HG02798 (cell line): ENCODE measurements around the gene UTP11.

Experiments used
- ATAC-seq: cut with Tn5 transposase; IDR thresholded peaks from one replicate; pipeline ENCODE4 v1.9.1; 2021; ENCODE audit warnings: mild to moderate bottlenecking; ENCODE audit not compliant: unreplicated experiment, poor library complexity

The UTP11 gene

GRCh38 chr1:38003261-38004250 lies 9.0 kb upstream of the UTP11 start:
- no peak for ATAC-seq

DNA sequence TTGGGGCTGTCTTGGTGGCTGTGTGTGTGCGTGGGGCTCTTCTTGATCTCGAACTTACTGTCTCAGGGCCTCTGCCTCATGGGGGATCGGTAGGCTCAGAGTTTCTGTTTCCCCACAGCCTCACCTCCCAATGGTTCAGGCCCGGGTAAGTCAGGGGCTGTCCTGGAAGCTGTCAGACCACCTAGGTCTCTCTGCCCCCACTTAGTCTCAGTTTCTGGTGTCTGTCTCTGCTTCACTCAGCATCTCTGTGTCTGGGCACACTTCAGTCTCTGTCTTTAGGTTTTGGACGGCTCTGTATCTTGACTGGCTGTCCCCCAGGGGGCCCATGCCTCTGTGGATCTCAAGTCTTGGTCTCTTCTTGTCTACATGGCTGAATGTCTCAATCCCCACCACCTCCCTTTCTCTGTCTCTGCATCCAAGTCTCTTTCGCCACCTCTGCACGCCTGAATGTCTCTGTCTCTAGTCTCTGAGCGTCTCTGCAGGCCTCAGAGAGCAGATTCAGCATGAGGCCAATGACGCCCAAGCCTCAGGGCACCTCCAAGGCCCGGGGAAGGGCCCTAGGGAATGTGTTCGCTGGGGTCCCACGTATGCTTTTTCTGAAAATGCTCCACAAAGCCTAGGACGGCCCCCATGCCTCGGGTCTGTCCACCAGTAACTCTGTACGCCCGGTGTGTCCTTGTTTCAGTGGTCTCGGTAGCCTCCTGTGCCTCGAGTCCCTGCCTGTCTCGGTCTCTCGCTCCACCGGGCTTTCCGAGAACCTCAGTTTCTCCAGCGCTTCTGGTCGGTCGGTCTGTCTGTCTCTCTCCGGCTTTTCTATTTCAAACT lies 8.0 kb upstream of the UTP11 start:
- no peak for ATAC-seq

DNA sequence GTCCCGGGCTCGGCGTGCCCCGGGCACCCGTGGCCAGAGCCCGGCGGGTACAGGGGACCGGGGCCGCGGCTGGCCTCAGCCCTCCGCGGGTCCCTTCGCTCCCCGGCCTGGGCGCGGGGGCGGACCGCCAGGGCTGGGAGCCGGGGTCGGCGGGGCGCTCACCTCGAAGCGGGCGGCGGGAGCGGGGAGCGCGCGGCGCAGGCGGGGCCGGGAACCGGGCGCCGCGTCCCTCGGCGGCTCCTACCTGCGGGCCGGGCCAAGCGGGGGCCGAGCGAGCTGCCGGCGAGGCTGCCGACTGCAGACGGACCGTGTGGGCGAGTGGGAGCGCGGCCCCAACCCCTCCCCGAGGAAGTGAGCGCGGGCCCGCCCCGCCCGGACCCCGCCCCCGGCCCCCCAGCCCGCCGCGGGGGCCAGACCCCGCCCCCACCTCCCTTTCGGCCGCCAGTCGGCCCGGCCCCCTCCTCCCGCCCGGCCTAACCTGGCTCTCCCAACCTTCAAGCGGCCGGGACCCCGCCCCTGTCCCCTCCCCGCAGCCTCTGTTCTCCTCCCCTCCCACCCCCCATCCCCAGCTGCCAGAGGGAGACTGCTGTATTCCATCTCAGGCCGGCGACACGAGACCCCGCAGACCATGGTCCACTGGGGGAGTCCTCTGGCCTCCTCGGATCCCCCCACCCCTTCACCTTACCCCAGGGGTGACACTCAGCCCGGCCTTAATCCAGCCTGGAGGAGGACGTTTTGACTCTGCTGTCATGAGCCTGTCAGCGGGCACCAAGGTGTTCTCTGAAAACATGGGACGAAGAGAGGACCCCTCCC lies 7.1 kb upstream of the UTP11 start, which contains the start of gene FHL3:
TSS of gene FHL3 (minus strand) at position 320 of the 813 bp plus-strand sequence. CDS start 6,102 bp downstream, outside the sequence.
- peak; percentile 50 for ATAC-seq

- ATAC-seq: no peak
These were observed 6.3 kb upstream of the UTP11 start for GRCh38 chr1:38006008-38006828.

DNA sequence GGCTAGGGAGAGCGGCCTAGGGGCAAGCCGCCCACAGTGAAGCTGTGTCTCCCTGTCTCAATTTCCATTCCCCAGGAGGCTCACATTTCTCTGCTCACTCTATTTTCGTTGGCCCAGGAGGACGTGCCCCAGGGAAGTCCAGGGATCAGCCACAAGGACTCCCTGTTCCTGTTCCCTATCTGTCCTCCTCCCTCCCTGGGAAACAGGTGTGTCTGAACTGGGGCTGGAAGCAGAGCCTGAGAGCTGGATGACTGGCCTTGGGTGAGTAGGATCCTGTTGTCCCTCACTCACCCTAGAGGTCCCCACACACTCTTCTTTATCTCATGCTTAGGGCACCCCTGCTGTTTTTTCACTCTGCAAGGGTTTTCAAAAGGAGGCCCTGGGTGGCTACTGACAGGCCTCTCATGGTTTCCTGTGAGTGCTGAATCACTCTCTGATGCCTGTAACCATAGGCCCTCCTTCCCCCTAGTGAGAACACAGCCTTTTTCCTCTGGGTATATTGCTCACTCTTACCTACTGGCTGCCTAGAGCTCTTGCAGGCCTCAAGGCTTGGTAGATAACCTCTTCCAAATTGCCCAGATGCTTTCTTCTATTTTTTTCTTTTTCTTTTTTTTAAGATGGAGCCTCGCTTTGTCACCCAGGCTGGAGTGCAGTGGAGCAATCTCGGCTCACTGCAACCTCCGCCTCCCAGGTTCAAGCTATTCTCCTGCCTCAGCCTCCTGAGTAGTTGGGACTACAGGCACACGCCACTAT lies 3.3 kb upstream of the UTP11 start:
- ATAC-seq: no peak

- ATAC-seq: no peak
These were observed 2.7 kb upstream of the UTP11 start for GRCh38 chr1:38009841-38010180.

DNA sequence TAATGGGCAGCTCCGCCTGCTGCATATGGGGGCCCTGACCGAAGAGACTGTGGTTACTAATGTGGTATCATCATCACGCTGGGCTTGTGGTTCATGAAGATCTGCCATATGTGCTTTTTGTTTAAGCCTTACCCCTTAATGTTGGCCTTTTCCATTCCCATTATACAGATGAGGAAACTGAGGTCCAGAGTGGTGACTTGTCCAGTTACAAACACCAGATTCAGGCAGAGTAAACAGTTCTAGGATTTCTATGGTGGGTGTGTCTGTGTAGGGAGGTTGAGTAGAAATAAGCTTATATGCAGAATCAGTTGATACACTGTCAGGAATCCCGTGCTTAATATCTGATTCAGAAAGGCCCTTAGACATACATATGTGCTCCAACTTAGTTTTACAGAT lies 691 bp downstream of the UTP11 start:
- no peak for ATAC-seq

DNA sequence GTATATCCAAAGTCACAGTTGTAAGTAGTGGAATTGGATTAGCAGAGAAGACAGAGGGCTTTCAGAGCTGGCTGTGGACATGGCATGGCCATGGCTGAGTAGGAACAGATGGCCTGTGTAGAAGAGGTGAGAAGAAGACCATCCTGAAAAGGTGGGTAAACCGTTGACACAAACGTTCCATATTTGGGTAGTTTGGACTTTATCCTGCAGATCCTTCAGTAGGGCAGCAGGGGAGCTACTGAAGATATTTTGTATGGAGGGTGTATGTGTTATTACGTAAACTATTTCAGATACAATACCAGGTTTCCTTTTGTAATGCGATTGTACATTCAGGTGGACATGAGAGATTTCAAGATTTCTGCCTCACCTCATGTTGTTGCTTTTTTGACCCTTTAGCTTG lies 1.6 kb downstream of the UTP11 start:
- no peak for ATAC-seq

GRCh38 chr1:38014724-38015424 lies 2.3 kb downstream of the UTP11 start:
- no peak for ATAC-seq

- no peak for ATAC-seq
These were observed 3.6 kb downstream of the UTP11 start for GRCh38 chr1:38015978-38016725.

GRCh38 chr1:38018864-38019343 lies 6.4 kb downstream of the UTP11 start:
- ATAC-seq: no peak

- ATAC-seq: no peak
These were observed 7.9 kb downstream of the UTP11 start for GRCh38 chr1:38020396-38020795.

- ATAC-seq: no peak
These were observed 9.4 kb downstream of the UTP11 start for GRCh38 chr1:38021969-38022368.

DNA sequence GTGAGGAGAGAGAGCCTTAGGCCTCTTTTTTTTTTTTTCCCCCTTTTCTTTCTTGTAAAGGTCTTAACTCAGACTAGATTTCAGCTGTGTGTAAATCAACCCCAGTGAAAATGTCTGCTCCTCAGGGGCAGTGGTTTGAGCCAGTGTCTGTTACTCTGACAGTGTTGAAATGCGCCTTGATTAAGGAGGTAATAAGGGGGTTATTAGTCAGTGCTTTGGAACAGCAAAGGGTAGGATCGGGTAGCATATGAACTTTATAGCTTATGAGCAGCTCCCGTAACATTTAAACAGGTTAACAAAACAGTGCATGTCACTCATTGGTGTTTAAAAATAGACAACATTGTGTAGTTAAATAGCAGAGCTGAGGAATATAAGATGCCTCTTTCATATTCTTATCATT lies 10.3 kb downstream of the UTP11 start:
- no peak for ATAC-seq

DNA sequence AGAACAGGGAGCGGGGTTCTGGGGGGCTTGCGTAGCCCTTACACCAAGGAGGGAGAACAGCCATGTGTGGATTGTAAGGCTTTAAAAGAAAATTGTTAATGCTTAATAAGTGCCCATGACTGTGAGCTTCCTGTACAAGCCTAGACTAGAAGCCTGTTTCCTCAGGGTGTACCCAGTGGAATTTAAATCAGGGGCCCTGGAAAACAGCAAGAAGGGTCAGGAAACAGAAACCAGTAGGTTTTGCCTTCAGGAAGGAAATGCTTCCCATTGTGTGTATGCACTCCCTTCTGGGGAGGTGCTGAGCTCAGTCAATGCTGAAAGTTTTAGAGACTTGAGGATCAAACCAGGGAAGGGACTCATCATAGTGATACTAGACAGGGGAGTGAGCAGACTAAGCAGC lies 12.7 kb downstream of the UTP11 start:
- no peak for ATAC-seq

DNA sequence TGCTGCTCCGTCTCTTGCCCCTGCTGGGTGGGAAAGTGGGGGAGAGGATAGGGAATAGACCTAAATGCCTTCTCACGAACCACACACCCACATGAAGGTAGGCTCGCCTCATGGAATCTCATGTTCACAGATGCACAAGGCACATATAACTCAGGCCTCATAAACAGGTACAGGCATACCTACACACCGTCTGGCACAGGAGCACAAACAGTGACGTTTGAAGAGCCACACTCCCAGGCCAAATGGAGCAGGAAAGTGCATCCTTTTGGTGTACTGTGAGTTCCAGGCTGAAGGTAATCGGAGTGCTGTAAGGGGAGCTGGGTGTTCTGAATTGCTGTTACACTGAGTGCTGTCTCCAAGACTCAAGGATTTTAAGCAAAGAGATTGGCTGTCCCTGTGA lies 13.1 kb downstream of the UTP11 start:
- ATAC-seq: no peak

- no peak for ATAC-seq
These were observed 14.2 kb downstream of the UTP11 start for GRCh38 chr1:38026592-38027200.
